HG03060 (cell line): ENCODE measurements around the gene STK32C.

Experiments used
- ATAC-seq: cut with Tn5 transposase; IDR thresholded peaks from one replicate; pipeline ENCODE4 v1.9.1; 2021; ENCODE audit warnings: low read depth, moderate number of reproducible peaks; ENCODE audit not compliant: unreplicated experiment

STK32C gene

GRCh38 chr10:132176623-132177500, 130.9 kb downstream of the STK32C start:
- ATAC-seq = no peak

DNA sequence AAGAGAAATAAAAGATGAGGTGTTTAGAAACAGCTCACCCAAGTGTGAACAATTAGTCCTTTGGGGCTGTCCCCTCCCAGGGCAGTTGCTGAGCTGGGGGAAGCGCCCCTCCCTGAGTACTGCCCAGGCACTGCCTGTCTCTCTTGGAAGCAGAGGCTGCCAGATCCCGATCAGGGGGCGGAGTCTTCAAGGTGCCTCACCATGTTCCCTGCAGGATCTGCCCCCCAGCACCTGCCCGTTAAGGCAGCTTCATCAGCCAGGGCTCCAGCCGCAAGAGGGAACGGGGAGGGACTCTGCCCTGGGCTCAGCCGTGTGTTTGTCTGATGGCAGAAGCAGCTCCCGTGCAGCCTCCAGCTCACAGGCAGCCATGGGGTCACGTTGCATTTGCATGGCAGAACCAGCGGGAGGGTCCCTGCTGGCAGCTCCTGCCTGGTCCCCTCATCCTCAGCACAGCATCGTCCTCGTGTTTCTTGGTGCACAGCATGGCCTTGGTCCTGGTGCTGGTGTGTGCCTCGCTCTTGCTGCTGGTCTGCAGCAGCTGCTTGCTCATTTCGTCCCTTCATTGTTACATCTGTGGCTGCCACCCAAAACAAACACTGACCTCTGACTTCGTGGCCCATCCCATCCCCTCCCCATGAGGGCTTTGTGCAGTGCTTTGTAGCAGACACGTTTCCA, 131.7 kb downstream of the STK32C start:
- no peak for ATAC-seq

DNA sequence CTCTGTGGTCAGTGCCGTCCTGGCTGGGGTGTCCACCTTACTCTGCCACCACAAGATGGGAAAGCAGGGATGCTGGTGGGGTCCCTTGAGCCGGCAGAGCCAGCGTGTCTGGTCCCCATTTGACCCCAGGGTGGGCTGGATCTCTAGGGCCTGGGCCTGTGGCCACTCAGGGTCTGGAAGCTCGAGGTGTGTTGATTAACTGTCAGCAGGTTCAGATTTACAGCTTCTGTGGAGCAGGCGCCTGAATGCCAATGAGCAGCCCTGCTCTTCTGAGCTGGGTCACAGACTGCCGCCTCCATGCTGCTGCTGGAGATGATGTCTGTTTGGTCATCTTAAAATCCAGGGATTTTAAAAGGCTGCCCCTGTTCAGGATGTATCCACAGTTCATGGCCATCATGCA, 132.3 kb downstream of the STK32C start:
- ATAC-seq = no peak

GRCh38 chr10:132174237-132174636, 133.5 kb downstream of the STK32C start:
- ATAC-seq = no peak

DNA sequence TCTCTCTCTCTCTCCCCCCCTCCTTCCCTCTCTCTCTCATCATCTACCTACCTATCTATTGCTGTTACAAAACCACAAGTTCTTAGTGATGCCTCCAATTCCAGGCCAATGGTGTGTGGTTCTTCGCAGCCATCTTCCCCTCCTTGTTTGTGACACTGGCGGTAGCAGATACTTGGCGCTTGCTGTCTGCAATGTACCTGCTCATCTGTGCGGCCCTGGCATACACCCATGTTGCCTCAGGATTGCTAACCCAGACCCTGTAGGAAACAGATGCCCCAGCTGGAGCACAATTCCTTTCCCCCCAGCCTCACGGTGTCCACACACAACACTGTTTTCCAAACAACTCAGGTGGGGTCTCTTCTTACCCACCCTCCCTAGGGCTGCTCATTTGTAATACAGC, 134.6 kb downstream of the STK32C start:
- ATAC-seq = no peak

DNA sequence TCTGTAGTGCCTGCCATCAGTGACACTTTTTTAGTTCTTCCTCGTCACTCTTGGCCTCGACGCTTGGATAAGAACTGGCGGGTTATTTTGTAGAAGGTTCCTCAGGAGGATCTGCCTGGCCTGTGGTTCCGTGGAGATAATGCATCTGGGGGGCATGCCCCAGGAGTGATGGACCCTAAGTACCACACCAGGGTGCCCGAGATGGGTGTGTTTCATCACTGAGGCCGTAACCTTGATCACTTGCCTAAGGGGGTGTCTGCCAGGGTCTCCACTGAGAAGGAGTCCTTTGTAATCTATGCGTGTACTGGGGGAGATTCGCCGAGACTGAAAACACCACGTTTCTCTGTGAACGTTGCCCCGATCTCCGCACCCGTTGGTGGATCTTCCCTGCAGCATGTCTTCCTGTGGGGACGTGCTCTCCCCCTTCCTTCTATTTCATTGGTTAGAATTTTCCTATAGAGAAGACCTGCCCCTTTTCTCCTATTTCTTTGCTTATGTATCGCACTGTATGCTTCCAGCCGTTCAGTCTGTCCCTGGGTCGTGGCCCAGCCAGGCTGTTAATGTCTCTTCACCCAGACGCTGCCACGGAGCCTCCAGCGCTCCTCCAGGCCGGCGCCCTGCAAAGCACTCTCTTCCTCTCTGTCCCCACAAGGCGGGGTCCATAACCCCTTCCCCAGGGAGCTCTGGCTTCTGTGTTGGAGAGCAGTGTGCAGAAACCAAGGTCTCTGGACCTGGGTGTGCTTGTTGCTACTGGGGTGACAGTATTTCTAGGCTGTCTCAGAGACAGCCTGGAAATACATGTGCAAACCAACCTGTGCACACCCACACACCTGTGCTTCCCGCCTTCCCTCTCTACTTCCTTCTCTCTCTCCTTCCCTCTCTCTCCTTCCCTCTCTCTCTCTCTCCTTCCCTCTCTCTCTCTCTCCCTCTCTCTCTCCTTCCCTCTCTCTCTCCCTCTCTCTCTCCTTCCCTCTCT, 135.4 kb downstream of the STK32C start:
- no peak for ATAC-seq

DNA sequence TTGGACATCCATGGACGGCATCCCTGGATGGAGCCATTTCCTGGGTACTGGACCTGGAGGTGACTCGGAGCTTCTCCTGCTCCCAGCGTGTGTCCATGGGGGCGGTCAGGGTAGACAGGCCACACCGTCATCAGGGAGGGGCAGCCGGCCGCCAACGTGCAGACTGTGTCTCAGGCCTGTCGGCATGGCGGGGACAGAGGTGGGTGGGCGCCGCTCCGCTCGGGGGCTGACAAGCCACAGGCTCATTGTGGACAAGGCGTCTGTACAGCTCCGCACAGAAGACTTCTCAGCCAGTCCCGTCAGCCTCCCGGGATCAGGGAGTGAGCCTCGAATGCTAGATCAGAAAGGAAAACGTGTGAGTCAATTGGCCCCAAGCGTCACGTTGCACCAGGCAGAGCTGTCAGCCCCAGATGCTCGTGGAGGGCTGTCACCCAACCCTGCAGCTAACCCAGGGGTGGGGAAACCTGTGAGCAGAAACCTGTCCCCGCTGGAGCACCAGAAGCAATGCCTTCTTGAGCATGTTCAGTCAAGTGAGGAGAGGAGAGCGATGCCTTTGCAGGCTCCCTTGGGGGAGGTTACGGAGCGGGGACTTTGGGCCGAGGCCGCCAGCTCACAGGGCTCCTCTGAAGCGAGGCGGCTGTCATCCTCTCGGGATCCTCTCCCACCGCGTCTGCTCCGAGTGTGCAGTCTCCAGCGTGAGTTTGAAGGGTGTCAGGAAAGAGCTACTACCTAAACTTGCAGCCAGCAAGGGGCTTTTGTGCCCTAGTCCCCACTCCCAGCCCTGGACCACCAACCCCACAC, 137.0 kb downstream of the STK32C start:
- ATAC-seq = no peak

GRCh38 chr10:132169766-132170560, 137.8 kb downstream of the STK32C start:
- no peak for ATAC-seq

DNA sequence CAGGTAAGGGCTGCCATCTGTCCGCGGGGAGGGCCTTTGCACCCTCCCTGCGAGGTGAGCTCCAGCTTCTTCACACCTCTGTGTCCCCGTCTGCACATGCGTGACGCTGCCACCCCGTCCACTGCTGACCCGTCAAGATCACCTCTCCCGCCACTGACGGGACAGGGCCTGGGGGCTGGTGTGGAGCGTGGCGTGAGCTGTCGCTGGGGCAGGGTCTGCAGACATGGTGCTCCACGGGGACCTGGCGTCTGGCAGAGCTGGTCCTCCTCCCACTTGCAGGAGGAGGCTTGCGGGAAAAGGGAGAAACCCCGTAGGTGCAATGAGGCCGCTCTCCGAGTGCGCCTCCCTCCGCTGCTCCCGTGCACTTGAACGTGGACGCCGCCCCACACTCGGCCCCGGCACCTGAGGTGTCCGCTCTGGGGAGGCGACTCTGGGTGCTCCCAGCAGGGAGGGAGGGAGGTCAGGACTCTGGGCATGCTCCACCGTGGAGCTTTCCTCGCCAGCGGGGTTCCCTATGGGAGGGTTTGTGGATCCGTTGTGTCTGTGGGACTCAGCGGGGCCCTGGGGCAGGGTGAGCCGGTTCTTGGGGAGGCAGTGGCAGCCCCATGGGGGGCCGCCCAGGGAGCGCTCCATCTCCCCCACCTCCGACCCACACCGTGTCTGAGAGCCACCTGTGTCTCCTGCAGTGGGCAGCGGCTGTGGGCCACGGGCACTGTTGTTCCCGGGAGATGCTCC, 138.6 kb downstream of the STK32C start:
- no peak for ATAC-seq

DNA sequence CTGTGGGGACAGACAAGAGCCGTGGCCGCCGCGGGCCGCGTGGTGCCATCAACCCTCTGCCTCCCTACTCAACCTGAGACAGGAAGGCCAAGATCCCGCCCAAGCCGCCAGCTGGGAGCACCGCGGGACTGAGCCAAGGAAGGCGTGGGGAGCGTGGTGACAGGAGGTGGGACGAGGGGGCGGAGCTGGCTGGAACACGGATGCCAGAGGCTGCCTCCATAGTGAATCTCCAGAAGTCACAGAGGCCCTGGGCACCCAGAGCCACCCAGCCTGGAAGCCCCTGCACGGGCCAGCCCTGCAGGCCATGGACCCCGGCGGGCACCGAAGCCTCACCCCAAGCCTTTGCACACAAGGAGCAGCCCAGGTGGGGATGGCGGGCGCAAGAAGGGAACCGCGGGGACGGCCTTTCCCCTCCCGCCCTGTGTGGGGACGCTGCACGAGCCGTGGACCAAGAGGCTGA, 139.1 kb downstream of the STK32C start:
- no peak for ATAC-seq

GRCh38 chr10:132167976-132168375, 139.8 kb downstream of the STK32C start:
- no peak for ATAC-seq

DNA sequence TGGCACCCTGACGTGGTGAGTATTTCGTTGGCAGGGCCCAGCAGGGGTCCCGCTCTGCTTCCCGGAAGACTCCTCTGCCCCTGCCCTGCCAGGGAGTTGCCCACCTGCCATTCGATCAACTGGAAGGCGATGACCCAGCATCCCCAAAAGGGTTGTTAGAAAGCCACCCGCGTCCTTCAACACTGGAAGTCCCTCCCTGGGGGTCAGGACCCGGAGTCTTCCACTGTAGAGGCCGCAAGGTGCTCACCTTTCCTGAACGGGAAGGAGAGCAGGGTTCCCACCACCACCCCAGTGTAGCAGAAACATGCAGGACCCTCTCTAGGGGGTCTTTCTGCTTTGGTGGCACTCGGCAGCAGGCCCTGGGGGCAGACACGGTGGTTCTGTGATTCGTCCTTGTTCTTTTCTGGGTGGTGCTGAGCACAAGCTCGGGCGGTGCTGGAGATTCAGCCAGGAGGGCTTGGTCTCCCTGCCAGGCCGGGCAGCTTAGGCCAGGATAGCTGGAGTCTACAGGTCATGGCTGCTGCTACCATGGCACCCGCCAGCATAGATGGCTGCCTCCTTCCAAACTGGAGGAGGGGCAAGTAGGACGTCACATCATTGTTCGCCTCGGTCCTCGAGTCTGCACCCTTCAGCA, 140.6 kb downstream of the STK32C start:
- ATAC-seq = no peak

- ATAC-seq = no peak
Observed at GRCh38 chr10:132166216-132166950, 141.4 kb downstream of the STK32C start.

DNA sequence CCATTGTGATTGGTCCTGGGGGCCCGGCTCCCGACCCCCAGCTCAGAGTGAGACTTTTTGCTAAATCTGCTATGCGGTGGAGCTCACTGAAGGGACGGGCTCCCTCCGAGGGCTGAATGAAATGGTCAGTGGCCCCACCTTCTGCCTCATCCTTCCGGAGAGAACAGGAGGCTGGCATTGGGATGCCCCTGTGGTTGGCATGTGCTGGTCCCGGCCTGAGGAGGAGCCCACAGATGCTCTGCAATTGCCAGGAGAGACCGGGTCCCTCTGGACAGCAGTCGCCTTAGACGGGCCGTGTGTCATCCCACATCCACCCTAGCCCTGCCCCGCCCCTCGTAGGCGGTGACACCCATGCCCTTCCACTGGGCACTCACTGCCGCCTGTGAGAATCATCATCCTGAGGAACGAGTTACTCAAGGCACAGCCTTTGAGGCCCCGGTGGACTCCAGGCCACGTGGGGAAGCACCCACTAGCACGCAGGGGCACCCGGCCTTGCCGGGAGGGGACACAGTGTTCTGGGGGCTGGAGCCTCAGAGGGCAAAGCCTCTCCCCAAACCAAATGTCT, 142.3 kb downstream of the STK32C start:
- no peak for ATAC-seq

GRCh38 chr10:132164761-132165278, 142.9 kb downstream of the STK32C start:
- ATAC-seq = no peak

DNA sequence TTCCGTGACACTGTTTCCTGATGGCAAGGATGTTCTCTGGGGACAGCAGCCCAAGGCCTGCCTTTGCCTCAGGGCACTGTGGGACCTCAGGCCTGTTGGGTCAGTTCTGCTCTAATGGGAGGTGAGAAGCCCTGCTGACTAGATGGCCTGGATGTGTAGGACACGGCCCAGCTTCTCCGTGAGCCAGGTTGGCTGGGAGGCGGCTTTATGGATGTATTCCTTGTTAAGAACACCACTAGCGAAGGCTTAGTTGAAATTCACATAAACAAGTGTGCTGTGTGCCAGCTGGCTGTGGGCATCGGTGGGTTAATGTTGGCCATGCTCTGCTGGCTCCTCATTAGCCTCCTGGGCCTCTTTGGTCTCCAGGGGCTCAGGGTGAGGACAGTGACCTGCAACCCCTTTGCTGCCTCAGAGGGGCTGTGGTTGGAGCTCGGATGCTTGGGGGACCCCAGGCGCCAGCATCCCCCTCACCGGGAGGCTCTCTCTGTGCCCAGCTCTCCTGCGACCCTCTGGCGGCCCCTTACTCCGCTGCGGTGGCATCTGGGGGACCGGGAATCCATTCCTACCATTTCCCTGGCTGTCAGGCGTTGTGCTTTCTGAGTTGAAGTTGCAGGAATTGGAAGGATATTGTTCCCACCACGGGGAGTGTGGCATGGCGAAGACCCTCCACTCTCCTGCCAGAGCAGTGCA, 143.8 kb downstream of the STK32C start:
- ATAC-seq = no peak
